H9 (cell line): ENCODE measurements around the gene HOXA7. TPM values are rescaled to one million over a fixed set of nuclear protein-coding genes. Genes with fewer than 3 reads are reported as not detected.

Experiments used
- DNase-seq: peaks from one replicate; pipeline ENCODE4 v3.0.0-alpha.2; 2017
- H2AFZ ChIP-seq: one replicate; pipeline ENCODE4 v1.6.1; 2013; ENCODE audit warnings: mild to moderate bottlenecking, low read length, control low read depth, moderate library complexity
- H2AK5ac ChIP-seq: 2 replicates; pipeline ENCODE4 v1.6.1; 2013; ENCODE audit warnings: low read length, control low read depth, mixed read lengths; ENCODE audit not compliant: insufficient read length
- H2BK120ac ChIP-seq: one replicate; pipeline ENCODE4 v1.6.1; 2013; ENCODE audit warnings: low read depth, mild to moderate bottlenecking, low read length, control low read depth, inconsistent platforms; ENCODE audit not compliant: poor library complexity, severe bottlenecking
- H2BK12ac ChIP-seq: 2 replicates; pipeline ENCODE4 v1.6.1; 2013; ENCODE audit warnings: low read length, control low read depth, mixed read lengths, low read depth; ENCODE audit not compliant: insufficient read length
- H2BK15ac ChIP-seq: 2 replicates; pipeline ENCODE4 v1.6.1; 2013; ENCODE audit warnings: low read depth, low read length, control low read depth
- H2BK20ac ChIP-seq: one replicate; pipeline ENCODE4 v1.6.1; 2013; ENCODE audit warnings: low read depth, mild to moderate bottlenecking, low read length, control low read depth, inconsistent platforms; ENCODE audit not compliant: poor library complexity, severe bottlenecking
- H2BK5ac ChIP-seq: 2 replicates; pipeline ENCODE4 v1.6.1; 2013; ENCODE audit warnings: low read length, control low read depth, mixed read lengths; ENCODE audit not compliant: insufficient read length
- H3K14ac ChIP-seq: 2 replicates; pipeline ENCODE4 v1.6.1; 2013; ENCODE audit warnings: low read length, control low read depth; ENCODE audit not compliant: insufficient read depth
- H3K18ac ChIP-seq: 2 replicates; pipeline ENCODE4 v1.6.1; 2013; ENCODE audit warnings: low read depth, mild to moderate bottlenecking, mixed read lengths, low read length, control low read depth; ENCODE audit not compliant: insufficient read length
- H3K23ac ChIP-seq: 2 replicates; pipeline ENCODE4 v1.6.1; 2013; ENCODE audit warnings: low read length, control low read depth, mixed read lengths, low read depth; ENCODE audit not compliant: insufficient read length
- H3K23me2 ChIP-seq: 2 replicates; pipeline ENCODE4 v1.6.1; 2013; ENCODE audit warnings: low read depth, mild to moderate bottlenecking, mixed read lengths, low read length, control low read depth; ENCODE audit not compliant: insufficient read length, poor library complexity, severe bottlenecking
- H3K27ac ChIP-seq: 2 replicates; pipeline ENCODE4 v1.5.1; 2013; ENCODE audit warnings: low read length, control low read depth, mixed read lengths, low read depth; ENCODE audit not compliant: insufficient read length
- H3K27me3 ChIP-seq: 2 replicates; pipeline ENCODE4 v1.6.1; 2013; ENCODE audit warnings: low read length, control low read depth, inconsistent platforms; ENCODE audit not compliant: insufficient read depth
- H3K4ac ChIP-seq: 2 replicates; pipeline ENCODE4 v1.6.1; 2013; ENCODE audit warnings: low read depth, mild to moderate bottlenecking, control low read depth, inconsistent platforms, low read length, moderate library complexity
- H3K4me1 ChIP-seq: 2 replicates; pipeline ENCODE4 v1.6.1; 2013; ENCODE audit warnings: low read length, control low read depth, inconsistent platforms; ENCODE audit not compliant: insufficient read depth
- H3K4me2 ChIP-seq: 2 replicates; pipeline ENCODE4 v1.6.1; 2013; ENCODE audit warnings: low read length, control low read depth, mixed read lengths; ENCODE audit not compliant: insufficient read length, insufficient read depth
- H3K56ac ChIP-seq: 2 replicates; pipeline ENCODE4 v1.6.1; 2013; ENCODE audit warnings: low read depth, mild to moderate bottlenecking, mixed read lengths, low read length, control low read depth; ENCODE audit not compliant: insufficient read length
- H3K79me1 ChIP-seq: 2 replicates; pipeline ENCODE4 v1.6.1; 2013; ENCODE audit warnings: low read depth, mild to moderate bottlenecking, moderate library complexity, low read length, control low read depth, inconsistent platforms; ENCODE audit not compliant: insufficient read depth, poor library complexity, severe bottlenecking
- H3K79me2 ChIP-seq: 2 replicates; pipeline ENCODE4 v1.6.1; 2013; ENCODE audit warnings: low read length, control low read depth, inconsistent platforms; ENCODE audit not compliant: insufficient read depth
- H3K9ac ChIP-seq: 2 replicates; pipeline ENCODE4 v1.6.1; 2013; ENCODE audit warnings: low read length, control low read depth, mixed read lengths; ENCODE audit not compliant: insufficient read length; ENCODE audit errors: extremely low read depth
- H3K9me3 ChIP-seq: one replicate; pipeline ENCODE4 v1.6.1; 2013; ENCODE audit warnings: low read depth, low read length, inconsistent platforms; ENCODE audit not compliant: control insufficient read depth
- H3T11ph ChIP-seq: one replicate; pipeline ENCODE4 v1.6.1; 2013; ENCODE audit warnings: mild to moderate bottlenecking, low read length, control low read depth, inconsistent platforms
- H4K20me1 ChIP-seq: one replicate; pipeline ENCODE4 v1.6.1; 2013; ENCODE audit not compliant: control insufficient read depth, insufficient read length, insufficient read depth
- H4K5ac ChIP-seq: 2 replicates; pipeline ENCODE4 v1.6.1; 2013; ENCODE audit warnings: low read depth, mild to moderate bottlenecking, mixed read lengths, low read length, control low read depth; ENCODE audit not compliant: insufficient read length
- H4K8ac ChIP-seq: replicated peaks from 2 replicates; pipeline ENCODE4 v1.6.1; 2013; ENCODE audit warnings: low read length, control low read depth, mixed read lengths, low read depth; ENCODE audit not compliant: insufficient read length
- H4K91ac ChIP-seq: 2 replicates; pipeline ENCODE4 v1.6.1; 2013; ENCODE audit warnings: low read depth, mild to moderate bottlenecking, moderate library complexity, mixed read lengths, low read length, control low read depth; ENCODE audit not compliant: insufficient read length
- H3K27ac Mint-ChIP-seq, 3 experiments: 2 replicates in 2 of 3; 3 replicates in 1 of 3; pipeline ENCODE4 v1.8.0; 2020 to 2021; ENCODE audit warnings: mixed read lengths in 3 of 3, mild to moderate bottlenecking in 1 of 3, moderate library complexity in 1 of 3
- H3K27me3 Mint-ChIP-seq: 2 replicates; pipeline ENCODE4 v1.8.0; 2021; ENCODE audit warnings: low read depth, mild to moderate bottlenecking, moderate library complexity, mixed read lengths
- H3K36me3 Mint-ChIP-seq, 3 experiments: 2 replicates in 2 of 3; 3 replicates in 1 of 3; pipeline ENCODE4 v1.8.0; 2020 to 2021; ENCODE audit warnings: low read depth in 3 of 3, mixed read lengths in 3 of 3; ENCODE audit not compliant: insufficient read depth in 1 of 3
- H3K4me1 Mint-ChIP-seq, 2 experiments: 2 replicates each; pipeline ENCODE4 v1.8.0; 2020; ENCODE audit warnings: mixed read lengths in 2 of 2
- H3K4me3 Mint-ChIP-seq, 2 experiments: 2 replicates in 1 of 2; 3 replicates in 1 of 2; pipeline ENCODE4 v1.8.0; 2020 to 2021; ENCODE audit warnings: mild to moderate bottlenecking in 2 of 2, mixed read lengths in 2 of 2, moderate library complexity in 1 of 2
- H3K9me3 Mint-ChIP-seq, 2 experiments: 2 replicates in 1 of 2; 3 replicates in 1 of 2; pipeline ENCODE4 v1.8.0; 2020; ENCODE audit warnings: mild to moderate bottlenecking in 2 of 2, mixed read lengths in 2 of 2, moderate library complexity in 1 of 2
- WGBS: extraction: QIAGEN DNeasy Blood & Tissue Kit; methylation state at CpG from one replicate; pipeline ENCODE4 v1.1.7; 2013; ENCODE audit warnings: missing lambda C conversion rate, low lambda C conversion rate, mixed read lengths; ENCODE audit not compliant: insufficient read length; ENCODE audit errors: extremely low coverage; 5-methylcytosine and 5-hydroxymethylcytosine counted together
- total RNA-seq: library from RNA; stranded (reverse); gene quantifications from 2 replicates; pipeline ENCODE4 v1.2.1, GENCODE V29; 2021
- TF ChIP-seq, protein P1 (sequence below): fragments of 200-600 bp; sonication (generic); conservative IDR thresholded peaks from 3 replicates; pipeline ENCODE4 v1.8.0; 2021; ENCODE audit warnings: antibody characterized with exemption, mild to moderate bottlenecking

HOXA7 gene
- total RNA-seq, 1 experiment from 2014 or later: not detected

DNA sequence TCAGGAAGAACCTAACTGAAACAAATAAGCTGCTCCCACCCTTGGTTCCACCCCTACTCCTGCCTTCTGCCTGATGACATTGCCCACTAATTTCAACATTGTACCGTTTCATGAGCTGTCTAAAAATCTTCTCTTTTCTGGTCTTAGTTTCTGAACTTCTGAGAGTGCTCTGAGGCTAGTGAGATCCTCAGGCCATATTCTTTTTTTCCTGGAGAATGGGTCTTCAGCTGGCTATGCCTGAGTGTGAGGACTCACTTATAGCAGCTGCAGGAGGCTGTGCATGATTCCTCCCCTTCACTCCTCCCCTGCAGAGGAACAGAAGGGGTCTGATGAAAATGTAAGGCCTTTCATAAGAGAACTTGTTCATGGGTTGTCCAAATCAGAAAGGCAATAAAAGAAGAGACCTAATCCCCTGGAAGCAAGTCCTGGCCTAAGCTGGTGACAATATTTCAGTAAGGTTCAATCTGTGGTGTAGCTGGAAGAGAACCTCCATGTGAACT, 37.0 kb downstream of the HOXA7 start:
- H3K14ac ChIP-seq: no peak overlapping the region
- no peak overlapping the region for H4K91ac ChIP-seq
- H2BK20ac ChIP-seq: no peak overlapping the region
- no peak overlapping the region for H2AFZ ChIP-seq
- H3K79me1 ChIP-seq: no peaks in the 10 kb centered on the region
- H3K9ac ChIP-seq: no peak overlapping the region
- H3K27me3 ChIP-seq: peaks cover 99% of the 10 kb centered on the region
- Mint-ChIP-seq H3K4me1 (peaks cover 0 to 14% of the 10 kb centered on the region in 2 experiments; a peak in 1 of 4 replicates), H3K9me3 (peaks cover 5 to 8% of the 10 kb centered on the region in 2 experiments; a peak in 4 of 5 replicates), H3K36me3 (peaks cover 0 to 5% (median 0%) of the 10 kb centered on the region in 3 experiments; a peak in 1 of 7 replicates), H3K4me3 (no peak overlapping the region), H3K27me3 (peaks cover 100% of the 10 kb centered on the region), H3K27ac (0 out of 7 replicates have a peak overlapping the region, but pooled peaks of 1 of the 3 experiments have one; percentile 27)
- no peak overlapping the region for H3K18ac ChIP-seq
- H2BK120ac ChIP-seq: no peak overlapping the region
- H3K4me2 ChIP-seq: no peak overlapping the region
- H3K79me2 ChIP-seq: no peaks in the 10 kb centered on the region
- no peak overlapping the region for H2BK12ac ChIP-seq
- no peak overlapping the region for H3K23ac ChIP-seq
- no peak for DNase-seq
- TF ChIP-seq, protein P1, sequence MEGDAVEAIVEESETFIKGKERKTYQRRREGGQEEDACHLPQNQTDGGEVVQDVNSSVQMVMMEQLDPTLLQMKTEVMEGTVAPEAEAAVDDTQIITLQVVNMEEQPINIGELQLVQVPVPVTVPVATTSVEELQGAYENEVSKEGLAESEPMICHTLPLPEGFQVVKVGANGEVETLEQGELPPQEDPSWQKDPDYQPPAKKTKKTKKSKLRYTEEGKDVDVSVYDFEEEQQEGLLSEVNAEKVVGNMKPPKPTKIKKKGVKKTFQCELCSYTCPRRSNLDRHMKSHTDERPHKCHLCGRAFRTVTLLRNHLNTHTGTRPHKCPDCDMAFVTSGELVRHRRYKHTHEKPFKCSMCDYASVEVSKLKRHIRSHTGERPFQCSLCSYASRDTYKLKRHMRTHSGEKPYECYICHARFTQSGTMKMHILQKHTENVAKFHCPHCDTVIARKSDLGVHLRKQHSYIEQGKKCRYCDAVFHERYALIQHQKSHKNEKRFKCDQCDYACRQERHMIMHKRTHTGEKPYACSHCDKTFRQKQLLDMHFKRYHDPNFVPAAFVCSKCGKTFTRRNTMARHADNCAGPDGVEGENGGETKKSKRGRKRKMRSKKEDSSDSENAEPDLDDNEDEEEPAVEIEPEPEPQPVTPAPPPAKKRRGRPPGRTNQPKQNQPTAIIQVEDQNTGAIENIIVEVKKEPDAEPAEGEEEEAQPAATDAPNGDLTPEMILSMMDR: no peak
- H4K5ac ChIP-seq: no peak overlapping the region
- WGBS: no CpG with 5 or more reads among the region's 1 CpG
- no peak overlapping the region for H3K27ac ChIP-seq
- H2BK5ac ChIP-seq: no peak overlapping the region
- no peak overlapping the region for H3K4ac ChIP-seq
- no peaks in the 10 kb centered on the region for H3K9me3 ChIP-seq
- H2AK5ac ChIP-seq: no peak overlapping the region
- no peak overlapping the region for H2BK15ac ChIP-seq
- no peaks in the 10 kb centered on the region for H3K4me1 ChIP-seq
- no peak overlapping the region for H3T11ph ChIP-seq
- peaks cover 2% of the 10 kb centered on the region for H4K20me1 ChIP-seq
- H4K8ac ChIP-seq: no peak overlapping the region
- H3K56ac ChIP-seq: no peak overlapping the region
- no peaks in the 10 kb centered on the region for H3K23me2 ChIP-seq
